Measurements from ENCODE around the gene CFAP57. TPM values are rescaled to one million over a fixed set of nuclear protein-coding genes. Genes with fewer than 3 reads are reported as not detected.

Gene CFAP57
- total RNA-seq, 4 donors from 2014 or later = 0.19 to 0.38 (median 0.24) TPM

- 36 to 45% methylated on average over 8 of the region's 8 CpGs for WGBS, 2 donors
- H3K4me3 ChIP-seq (ENCODE audit: low read depth, poor library complexity, severe bottlenecking) = no peak overlapping the region
- TF ChIP-seq CTCF (IDR thresholded peaks at IDR 0.05) (no peak), POLR2A (IDR thresholded peaks at IDR 0.05) (no peak)
- intact Hi-C loops (cut with DNase I; ENCODE audit: low total_unique reads) = no loop called here
- DNase-seq (ENCODE audit: low spot score in 2 of 2) = peak in 1 of 2 donors; percentile 54
These were observed 27.1 kb downstream of the CFAP57 start for GRCh38 chr1:43199093-43199726.

- no peak for TF ChIP-seq CTCF (IDR thresholded peaks at IDR 0.05)
- no peak for TF ChIP-seq POLR2A (IDR thresholded peaks at IDR 0.05)
- intact Hi-C loops (cut with DNase I; ENCODE audit: low total_unique reads) = no loop called here
- DNase-seq (ENCODE audit: low spot score in 2 of 2) = no peak
- WGBS, 2 donors = 78 to 92% methylated on average over 3 of the region's 3 CpGs
- H3K4me3 ChIP-seq (ENCODE audit: low read depth, poor library complexity, severe bottlenecking) = no peak overlapping the region
These were observed 31.7 kb downstream of the CFAP57 start for GRCh38 chr1:43203859-43204258.

- no peak for TF ChIP-seq POLR2A (IDR thresholded peaks at IDR 0.05)
- no peak for TF ChIP-seq CTCF (IDR thresholded peaks at IDR 0.05)
- no peak for DNase-seq (ENCODE audit: low spot score in 2 of 2)
- intact Hi-C loops (cut with DNase I; ENCODE audit: low total_unique reads) = no loop called here
- 78 to 84% methylated on average over 1 of the region's 1 CpG for WGBS, 2 donors
- no peak overlapping the region for H3K4me3 ChIP-seq (ENCODE audit: low read depth, poor library complexity, severe bottlenecking)
These were observed 32.3 kb downstream of the CFAP57 start for GRCh38 chr1:43204394-43204793.

GRCh38 chr1:43205671-43206070 is 33.5 kb downstream of the CFAP57 start:
- TF ChIP-seq CTCF (IDR thresholded peaks at IDR 0.05) = no peak
- no peak for TF ChIP-seq POLR2A (IDR thresholded peaks at IDR 0.05)
- 78 to 79% methylated on average over 4 of the region's 4 CpGs for WGBS, 2 donors
- intact Hi-C loops (cut with DNase I; ENCODE audit: low total_unique reads) = no loop called here
- DNase-seq (ENCODE audit: low spot score in 2 of 2) = peak in 1 of 2 donors; percentile 57
- no peak overlapping the region for H3K4me3 ChIP-seq (ENCODE audit: low read depth, poor library complexity, severe bottlenecking)

- TF ChIP-seq POLR2A (IDR thresholded peaks at IDR 0.05) = no peak
- TF ChIP-seq CTCF (IDR thresholded peaks at IDR 0.05) = no peak
- 10 to 12% methylated on average over 10 of the region's 10 CpGs for WGBS, 2 donors
- peak in 1 of 2 donors; percentile 82 for DNase-seq (ENCODE audit: low spot score in 2 of 2)
- no peak overlapping the region for H3K4me3 ChIP-seq (ENCODE audit: low read depth, poor library complexity, severe bottlenecking)
- intact Hi-C loops (cut with DNase I; ENCODE audit: low total_unique reads) = no loop called here
These were observed 34.6 kb downstream of the CFAP57 start for GRCh38 chr1:43206600-43207228.
